Psoas muscle (tissue), 8 donors: Measurements from ENCODE around the gene PIAS3. TPM values are rescaled to one million over a fixed set of nuclear protein-coding genes. Genes with fewer than 3 reads are reported as not detected.

ENCODE experiments used
- ATAC-seq, 4 donors: fragments of 200-7000 bp; cut with Tn5 transposase; one replicate each; pipeline ENCODE4 v1.9.1; 2020; ENCODE audit warnings: moderate library complexity in 3 of 4, mild to moderate bottlenecking in 2 of 4
- DNase-seq, 2 donors: peaks; one replicate each; pipeline ENCODE4 v3.0.0-alpha.2; 2020
- H3K27ac ChIP-seq: fragments of 200-600 bp; one replicate; pipeline ENCODE4 v1.8.0; 2022
- H3K27me3 ChIP-seq, 3 donors: fragments of 200-600 bp in 1 of 3; one replicate each; pipeline versions ENCODE4 v1.6.1 to v1.8.0; 2013 to 2022; ENCODE audit warnings: low read length in 2 of 3, mild to moderate bottlenecking in 2 of 3, moderate library complexity in 1 of 3; ENCODE audit not compliant: insufficient read depth in 3 of 3
- H3K36me3 ChIP-seq, 2 donors: fragments of 200-600 bp in 1 of 2; one replicate each; pipeline versions ENCODE4 v1.6.1 to v1.8.0; 2013 to 2022; ENCODE audit warnings: low read depth in 1 of 2, mild to moderate bottlenecking in 1 of 2, moderate library complexity in 1 of 2; ENCODE audit not compliant: insufficient read depth in 1 of 2
- H3K4me1 ChIP-seq: fragments of 200-600 bp; one replicate; pipeline ENCODE4 v1.8.0; 2022
- H3K4me3 ChIP-seq: fragments of 200-600 bp; one replicate; pipeline ENCODE4 v1.8.0; 2022; ENCODE audit warnings: mild to moderate bottlenecking
- H3K9me3 ChIP-seq: fragments of 200-600 bp; one replicate; pipeline ENCODE4 v1.8.0; 2022
- CTCF ChIP-seq: fragments of 200-600 bp; IDR thresholded peaks from one replicate; pipeline ENCODE4 v1.8.0; 2022; ENCODE audit warnings: antibody characterized with exemption
- WGBS, 3 donors: extraction: QIAGEN DNeasy Blood & Tissue Kit; methylation state at CpG; one replicate each; pipeline versions ENCODE4 v1.1.6 to v1.1.7; 2013; 5-methylcytosine and 5-hydroxymethylcytosine counted together
- intact Hi-C, 2 donors: fragments of 100-400 bp; cut with DNase I; formaldehyde crosslinking; loops; one replicate each; pipeline versions ENCODE4 v1.11.0 to v1.14.2; 2022
- polyA plus RNA-seq, 3 donors: library from polyadenylated mRNA; stranded (reverse); fragments of 200-250 nt; gene quantifications; one replicate each; pipeline ENCODE4 v1.2.3, GENCODE V29; 2013
- total RNA-seq, 4 donors: library from RNA; stranded (reverse); fragmentation: NEBNext Ultra II Directional in 2 of 4; extraction: Animal tissue kit (Norgen Biotek cat#: 25700) in 2 of 4; gene quantifications; one replicate each; pipeline versions ENCODE4 v1.2.1 to v1.2.4, GENCODE V29; 2021 to 2023
- donor health status: healthy with polysubstance abuse.
- donor health status: DM: no; HTN: no; CAD: no; lungs with moderate emphysema.
- donor health status: Bipolar disorder and iron deficiency.
- donor health status: healthy.
- donor health status: DM: yes; HTN: yes; CAD: no.
- donor health status: DM: no; HTN: no; CAD: no.
- donor health status: DM: no; HTN: no; CAD: no.
- donor health status: DM: yes; HTN: yes; CAD: no.

The PIAS3 gene
- total and polyA plus RNA-seq, 7 donors, result 9.7 to 26.2 (median 16.8) TPM

- H3K27ac ChIP-seq, result peak overlapping the region; percentile 88
- peaks cover 32% of the 10 kb centered on the region for H3K4me1 ChIP-seq
- ATAC-seq (peak in 1 of 4 donors; percentile 16), DNase-seq (no peak)
- no peaks in the 10 kb centered on the region for H3K27me3 ChIP-seq
- no peaks in the 10 kb centered on the region for H3K9me3 ChIP-seq
- peak overlapping the region; percentile 51 for H3K4me3 ChIP-seq
- intact Hi-C loops, result loop anchor here (1.0 to 5.0 kb wide), 4 partner anchors 18 to 120 kb away; partner anchors contain the start of gene ITGA10 (in 1 of the 2)
- no peaks in the 10 kb centered on the region for H3K36me3 ChIP-seq
- TF ChIP-seq CTCF, result no peak
- 51 to 63% (median 58%) methylated on average over 3 of the region's 3 CpGs for WGBS, 3 donors
These were observed 33.7 kb upstream of the PIAS3 start for GRCh38 chr1:145892486-145893087.

GRCh38 chr1:145891587-145892485 is 33.0 kb upstream of the PIAS3 start:
- Histone ChIP-seq H3K4me1 (peaks cover 32% of the 10 kb centered on the region), H3K4me3 (peak overlapping the region; percentile 51), H3K27me3 (no peaks in the 10 kb centered on the region), H3K9me3 (no peaks in the 10 kb centered on the region), H3K36me3 (no peaks in the 10 kb centered on the region), H3K27ac (peak overlapping the region; percentile 88)
- ATAC-seq (peak; percentile 90 to 95 (median 92)), DNase-seq (peak; percentile 94 to 97)
- WGBS, 3 donors, result 1 to 2% (median 1%) methylated on average over 6 of the region's 6 CpGs
- TF ChIP-seq CTCF, result peak; percentile 94
- intact Hi-C loops, result loop anchor here (1.0 to 5.0 kb wide), 4 partner anchors 18 to 121 kb away; partner anchors contain the start of gene ITGA10 (in 2 of the 2)

- ATAC-seq, result no peak
- WGBS, 3 donors, result 46 to 67% (median 59%) methylated on average over 1 of the region's 1 CpG
- H3K36me3 ChIP-seq, result no peaks in the 10 kb centered on the region
- H3K27ac ChIP-seq, result peak overlapping the region; percentile 88
- peaks cover 32% of the 10 kb centered on the region for H3K4me1 ChIP-seq
- intact Hi-C loops, result loop anchor here (1.0 to 5.0 kb wide), 2 partner anchors 19 to 121 kb away; partner anchors contain the start of gene ITGA10 (in 1 of the 2)
- no peaks in the 10 kb centered on the region for H3K27me3 ChIP-seq
- TF ChIP-seq CTCF, result no peak
- no peaks in the 10 kb centered on the region for H3K9me3 ChIP-seq
- DNase-seq, result no peak
- no peak overlapping the region for H3K4me3 ChIP-seq
These were observed 32.3 kb upstream of the PIAS3 start for GRCh38 chr1:145891143-145891542.

GRCh38 chr1:145889722-145890121 is 30.8 kb upstream of the PIAS3 start:
- no peaks in the 10 kb centered on the region for H3K9me3 ChIP-seq
- H3K4me1 ChIP-seq, result peaks cover 35% of the 10 kb centered on the region
- H3K4me3 ChIP-seq, result no peak overlapping the region
- DNase-seq (no peak), ATAC-seq (peak; percentile 35 to 62 (median 50))
- peak overlapping the region; percentile 32 for H3K27ac ChIP-seq
- TF ChIP-seq CTCF, result no peak
- intact Hi-C loops, result loop anchor here in 1 of 2 donors (5.0 kb wide), 2 partner anchors 78 to 123 kb away; no protein-coding TSS in a partner anchor
- no peaks in the 10 kb centered on the region for H3K27me3 ChIP-seq
- 47 to 60% (median 59%) methylated on average over 3 of the region's 3 CpGs for WGBS, 3 donors
- H3K36me3 ChIP-seq, result no peaks in the 10 kb centered on the region
